HCT116 (cell line): ENCODE results near the gene OAT. TPM values are rescaled to one million over a fixed set of nuclear protein-coding genes. Genes with fewer than 3 reads are reported as not detected.

Experiments
- ATAC-seq: fragments of 200-7000 bp; cut with Tn5 transposase; 2 replicates; pipeline ENCODE4 v1.9.1; 2020; ENCODE audit warnings: mild to moderate bottlenecking, moderate library complexity
- BruUV-seq: library from RNA; stranded (reverse); fragments of 400-500 nt; replicated peaks from 2 replicates; lab custom pipeline; 2021; lab: Mats Ljungman, UMichigan
- CTCF ChIA-PET: fragments of 300-600 bp; sonication (Branson Sonifier 250); formaldehyde crosslinking; loops from one replicate; lab custom pipeline; 2021; ENCODE audit warnings: antibody characterized with exemption; lab: Charles Lee
- POLR2A ChIA-PET: fragments of 300-600, 350-600 bp; sonication (Branson Sonifier 250); formaldehyde crosslinking; loops from one replicate; lab custom pipeline; 2021; ENCODE audit warnings: antibody characterized with exemption; lab: Charles Lee
- RAD21 ChIA-PET, 2 experiments: fragments of 300-600 bp; sonication (Branson Sonifier 250); formaldehyde crosslinking; loops; one replicate each; lab custom pipeline; 2023; ENCODE audit warnings: low total read pairs in 2 of 2; ENCODE audit not compliant: uncharacterized antibody in 2 of 2, unreplicated experiment in 2 of 2, low non-redundant PET in 1 of 2; lab: Charles Lee
- DNase-seq: peaks from one replicate; pipeline ENCODE4 v3.0.0-alpha.2; 2010; ENCODE audit warnings: low read depth, low spot score
- H2AFZ ChIP-seq: fragments of 200-600 bp; shearing (Covaris generic), sonication (generic); 2 replicates; pipeline ENCODE4 v1.6.1; 2017; ENCODE audit warnings: low read depth, mixed run types, mixed read lengths, antibody characterized with exemption, low read length; ENCODE audit not compliant: poor library complexity, severe bottlenecking
- H3K27ac ChIP-seq: 2 replicates; pipeline ENCODE4 v1.5.1; 2012; ENCODE audit warnings: low read depth, low read length
- H3K27me3 ChIP-seq: fragments of 200-600 bp; sonication (generic); 2 replicates; pipeline ENCODE4 v1.6.1; 2016; ENCODE audit warnings: mixed run types, low read length, mixed read lengths; ENCODE audit not compliant: insufficient read depth
- H3K36me3 ChIP-seq, 2 experiments: fragments of 200-500 bp in 1 of 2; fragments of 200-600 bp in 1 of 2; sonication (Bioruptor generic) in 1 of 2; sonication (generic) in 1 of 2; 2 replicates each; pipeline versions ENCODE4 v1.5.1 to v1.6.1; 2014 to 2016; ENCODE audit warnings: low read length in 2 of 2, inconsistent platforms in 1 of 2, mixed read lengths in 1 of 2, mixed run types in 1 of 2; ENCODE audit not compliant: insufficient read depth in 2 of 2, control insufficient read depth in 1 of 2
- H3K4me1 ChIP-seq, 2 experiments: fragments of 200-600 bp in 1 of 2; sonication (generic) in 1 of 2; 2 replicates each; pipeline versions ENCODE4 v1.5.1 to v1.6.1; 2012 to 2017; ENCODE audit warnings: low read length in 2 of 2, inconsistent platforms in 1 of 2, mild to moderate bottlenecking in 1 of 2, mixed read lengths in 1 of 2, mixed run types in 1 of 2, moderate library complexity in 1 of 2; ENCODE audit not compliant: insufficient read depth in 2 of 2, control insufficient read depth in 1 of 2
- H3K4me2 ChIP-seq: fragments of 200-600 bp; sonication (generic); 2 replicates; pipeline ENCODE4 v1.6.1; 2017; ENCODE audit warnings: mixed run types, low read length, mixed read lengths
- H3K4me3 ChIP-seq, 2 experiments: fragments of 200-600 bp in 1 of 2; sonication (generic) in 1 of 2; replicated peaks in 1 of 2; 2 replicates each; pipeline ENCODE4 v1.5.1; 2011 to 2016; ENCODE audit warnings: low read length in 2 of 2, control low read depth in 1 of 2, low read depth in 1 of 2, mild to moderate bottlenecking in 1 of 2, mixed read lengths in 1 of 2, mixed run types in 1 of 2
- H3K79me2 ChIP-seq: fragments of 200-600 bp; sonication (generic); 2 replicates; pipeline ENCODE4 v1.6.1; 2017; ENCODE audit warnings: mild to moderate bottlenecking, mixed run types, low read length, moderate library complexity, mixed read lengths; ENCODE audit not compliant: insufficient read depth
- H3K9ac ChIP-seq: fragments of 200-600 bp; sonication (generic); 2 replicates; pipeline ENCODE4 v1.6.1; 2016; ENCODE audit warnings: low read length, mixed read lengths
- H3K9me2 ChIP-seq: fragments of 200-600 bp; sonication (generic), shearing (Covaris generic); 2 replicates; pipeline ENCODE4 v1.6.1; 2017; ENCODE audit warnings: mixed run types, mild to moderate bottlenecking, moderate library complexity; ENCODE audit not compliant: insufficient read depth
- H3K9me3 ChIP-seq, 2 experiments: fragments of 200-500 bp in 1 of 2; fragments of 200-600 bp in 1 of 2; sonication (Bioruptor generic) in 1 of 2; sonication (generic) in 1 of 2; 2 replicates each; pipeline ENCODE4 v1.6.1; 2014 to 2017; ENCODE audit warnings: low read length in 2 of 2, mixed read lengths in 2 of 2, inconsistent platforms in 1 of 2, low read depth in 1 of 2, mild to moderate bottlenecking in 1 of 2, mixed run types in 1 of 2, moderate library complexity in 1 of 2; ENCODE audit not compliant: control insufficient read depth in 1 of 2, insufficient read depth in 1 of 2
- H4K20me1 ChIP-seq: fragments of 200-600 bp; sonication (generic), shearing (Covaris generic); 2 replicates; pipeline ENCODE4 v1.6.1; 2017; ENCODE audit warnings: mixed run types, mild to moderate bottlenecking, moderate library complexity; ENCODE audit not compliant: insufficient read depth
- CBX3 ChIP-seq: IDR thresholded peaks from 2 replicates; pipeline ENCODE4 v1.6.1; 2012; ENCODE audit warnings: low read depth
- EGR1 ChIP-seq: IDR thresholded peaks from 2 replicates; pipeline ENCODE4 v1.6.1; 2012; ENCODE audit warnings: low read depth
- ELF1 ChIP-seq: IDR thresholded peaks from 2 replicates; pipeline ENCODE4 v1.6.1; 2012; ENCODE audit warnings: low read depth, borderline replicate concordance
- EZH2 ChIP-seq: fragments of 200-600 bp; sonication (generic); IDR thresholded peaks from 2 replicates; pipeline ENCODE4 v1.6.1; 2017; ENCODE audit warnings: antibody characterized with exemption, mixed run types
- EZH2phosphoT487 ChIP-seq: fragments of 200-600 bp; IDR thresholded peaks from 2 replicates; pipeline ENCODE4 v1.6.1; 2018; ENCODE audit warnings: antibody characterized with exemption, borderline replicate concordance
- FOSL1 ChIP-seq: IDR thresholded peaks from 2 replicates; pipeline ENCODE4 v1.6.1; 2012; ENCODE audit warnings: low read depth
- JUND ChIP-seq: IDR thresholded peaks from 2 replicates; pipeline ENCODE4 v1.6.1; 2012
- MAX ChIP-seq: IDR thresholded peaks from 2 replicates; pipeline ENCODE4 v1.6.1; 2012
- POLR2A ChIP-seq: IDR thresholded peaks from 2 replicates; pipeline ENCODE4 v1.7.0; 2011; ENCODE audit warnings: borderline replicate concordance; ENCODE audit not compliant: insufficient read depth, insufficient read length; ENCODE audit errors: extremely low read depth
- POLR2AphosphoS5 ChIP-seq: IDR thresholded peaks from 2 replicates; pipeline ENCODE4 v1.6.1; 2011; ENCODE audit warnings: mild to moderate bottlenecking, low read depth, low read length, moderate library complexity
- RAD21 ChIP-seq: IDR thresholded peaks from 2 replicates; pipeline ENCODE4 v1.6.1; 2012; ENCODE audit warnings: low read depth, mild to moderate bottlenecking
- SIN3A ChIP-seq: IDR thresholded peaks from 2 replicates; pipeline ENCODE4 v1.6.1; 2012; ENCODE audit warnings: low read depth
- SP1 ChIP-seq: IDR thresholded peaks from 2 replicates; pipeline ENCODE4 v1.6.1; 2012; ENCODE audit warnings: low read depth
- SRF ChIP-seq: IDR thresholded peaks from 2 replicates; pipeline ENCODE4 v1.6.1; 2012; ENCODE audit warnings: low read depth
- TCF7L2 ChIP-seq: IDR thresholded peaks from 2 replicates; pipeline ENCODE4 v1.7.0; 2011; ENCODE audit warnings: borderline replicate concordance, inconsistent platforms; ENCODE audit not compliant: insufficient read depth, insufficient read length; ENCODE audit errors: extremely low read depth
- ZNF274 ChIP-seq: fragments of 200-500 bp; sonication (Bioruptor generic); IDR thresholded peaks from 2 replicates; pipeline ENCODE4 v1.6.1; 2014; ENCODE audit warnings: mild to moderate bottlenecking, low read depth, low read length, inconsistent platforms
- intact Hi-C: fragments of 100-400 bp; cut with micrococcal nuclease; formaldehyde crosslinking; loops from 2 replicates; pipeline ENCODE4 v1.10.0; 2022
- total RNA-seq: library from RNA; stranded (reverse); gene quantifications from one replicate; pipeline ENCODE4 v1.2.1, GENCODE V29; 2021; ENCODE audit not compliant: unreplicated experiment
- TF ChIP-seq, protein P1 (sequence below): IDR thresholded peaks from 2 replicates; pipeline ENCODE4 v1.6.1; 2012

Gene OAT
- total RNA-seq, 1 experiment from 2014 or later = 133 TPM

- no TSS peak for BruUV-seq
- Histone ChIP-seq H3K27me3 (no peaks in the 10 kb centered on the region), H3K4me3 (no peak overlapping the region), H2AFZ (no peak overlapping the region)
- no peak for TF ChIP-seq SP1
- TF ChIP-seq ELF1 = no peak
- TF ChIP-seq, protein P1, sequence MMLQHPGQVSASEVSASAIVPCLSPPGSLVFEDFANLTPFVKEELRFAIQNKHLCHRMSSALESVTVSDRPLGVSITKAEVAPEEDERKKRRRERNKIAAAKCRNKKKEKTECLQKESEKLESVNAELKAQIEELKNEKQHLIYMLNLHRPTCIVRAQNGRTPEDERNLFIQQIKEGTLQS = no peak
- TF ChIP-seq MAX = no peak
- no peak for TF ChIP-seq POLR2AphosphoS5
- no peak for TF ChIP-seq ZNF274
- no peak for TF ChIP-seq TCF7L2
- TF ChIP-seq CBX3 = no peak
- no peak for TF ChIP-seq EZH2
- TF ChIP-seq RAD21 = no peak
- no peak for TF ChIP-seq EGR1
- TF ChIP-seq SIN3A = no peak
- no peak for TF ChIP-seq JUND
- TF ChIP-seq POLR2A = no peak
- no peak for TF ChIP-seq SRF
- no peak for TF ChIP-seq FOSL1
- no peak for TF ChIP-seq EZH2phosphoT487
- TF ChIP-seq, all 23 proteins: peak for 0
- no peak overlapping the region for H3K27ac ChIP-seq
- CTCF ChIA-PET = interaction anchor here (1.1 to 3.5 kb wide), 4 partner anchors 10 to 385 kb away, joined by 3 to 29 read pairs (median 13); no protein-coding TSS in a partner anchor
- peaks cover 12 to 18% of the 10 kb centered on the region in 2 experiments for H3K4me1 ChIP-seq
- no peaks in the 10 kb centered on the region for H3K36me3 ChIP-seq
- no peaks in the 10 kb centered on the region for H3K79me2 ChIP-seq
- ATAC-seq = no peak
- no peaks in the 10 kb centered on the region for H3K9me3 ChIP-seq
- POLR2A ChIA-PET = interaction anchor here (0.6 to 1.2 kb wide), 2 partner anchors 9 to 37 kb away, joined by 3 read pairs; no protein-coding TSS in a partner anchor
- no peaks in the 10 kb centered on the region for H3K9me2 ChIP-seq
- intact Hi-C loops = no loop called here
- RAD21 ChIA-PET = interaction anchor here in 1 of 2 experiments (0.6 to 2.2 kb wide), 4 partner anchors 9 to 677 kb away, joined by 4 to 9 read pairs (median 7); no protein-coding TSS in a partner anchor
- H3K4me2 ChIP-seq = peak overlapping the region; percentile 79
- no peak overlapping the region for H3K9ac ChIP-seq
- H4K20me1 ChIP-seq = no peaks in the 10 kb centered on the region
- no peak for DNase-seq
Observed at GRCh38 chr10:124379609-124380193, 39.0 kb downstream of the OAT start.
